Endothelial cell of umbilical vein (primary cell): Measurements from ENCODE around the gene CTSA.

ENCODE experiments used
- EZH2 ChIP-seq: IDR thresholded peaks from 2 replicates; pipeline ENCODE4 v1.6.1; 2012; ENCODE audit warnings: borderline replicate concordance, low read depth, mild to moderate bottlenecking, moderate library complexity, low read length, inconsistent platforms; ENCODE audit not compliant: severe bottlenecking
- FOS ChIP-seq: IDR thresholded peaks from 2 replicates; pipeline ENCODE4 v1.6.1; 2011; ENCODE audit warnings: mild to moderate bottlenecking, low read length, moderate library complexity, borderline replicate concordance; ENCODE audit not compliant: insufficient read depth
- GATA2 ChIP-seq: IDR thresholded peaks from 2 replicates; pipeline ENCODE4 v1.7.0; 2011; ENCODE audit warnings: low read depth, mild to moderate bottlenecking, moderate library complexity, mixed read lengths, low read length; ENCODE audit not compliant: insufficient read length, insufficient read depth
- JUN ChIP-seq: IDR thresholded peaks from 2 replicates; pipeline ENCODE4 v1.6.1; 2011; ENCODE audit warnings: borderline replicate concordance, low read depth; ENCODE audit not compliant: insufficient read length, insufficient read depth
- MYC ChIP-seq: IDR thresholded peaks from one replicate; pipeline ENCODE4 v1.6.1; 2011; ENCODE audit warnings: mild to moderate bottlenecking, low read depth, low read length
- POLR2A ChIP-seq: IDR thresholded peaks from 2 replicates; pipeline ENCODE4 v1.6.1; 2012; ENCODE audit warnings: low read depth, mild to moderate bottlenecking, control low read depth, low read length
- POLR2AphosphoS5 ChIP-seq: IDR thresholded peaks from 2 replicates; pipeline ENCODE4 v1.6.1; 2012; ENCODE audit warnings: low read depth, mild to moderate bottlenecking, control low read depth, low read length, moderate library complexity; ENCODE audit not compliant: insufficient read depth
- TF ChIP-seq, protein P1 (sequence below), 2 donors: IDR thresholded peaks; 1 replicate in 1 of 2; 2 replicates in 1 of 2; pipeline ENCODE4 v1.5.1; 2011; ENCODE audit warnings: low read length in 2 of 2, mild to moderate bottlenecking in 2 of 2, moderate library complexity in 2 of 2, control low read depth in 1 of 2, inconsistent platforms in 1 of 2, low read depth in 1 of 2; ENCODE audit not compliant: insufficient read depth in 1 of 2; ENCODE audit errors: extremely low read depth in 1 of 2
- TF ChIP-seq, protein P2 (sequence below): IDR thresholded peaks from 2 replicates; pipeline ENCODE4 v1.6.1; 2011; ENCODE audit not compliant: insufficient read depth, insufficient read length

DNA sequence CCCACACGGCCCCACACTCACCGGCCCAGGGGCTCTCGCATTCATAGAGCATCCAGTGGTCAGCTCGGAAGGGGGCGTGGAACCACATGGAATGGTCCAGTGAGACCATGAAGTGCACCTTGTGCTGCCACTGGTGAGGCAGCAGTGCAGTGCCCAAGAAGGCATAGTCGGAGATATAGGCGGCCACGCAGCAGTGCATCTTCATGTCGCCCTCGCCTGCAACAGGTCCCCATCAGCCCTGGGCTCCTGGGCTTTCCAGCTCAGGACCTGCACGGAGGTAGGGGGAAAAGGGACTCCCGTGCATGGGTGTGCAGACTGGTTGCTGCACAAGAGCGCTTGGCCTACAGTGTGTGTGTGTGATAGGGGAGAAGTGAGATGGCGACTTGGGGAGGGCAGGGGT lies 47.6 kb upstream of the CTSA start:
- TF ChIP-seq MYC (no peak), POLR2A (no peak), EZH2 (no peak), GATA2 (no peak), JUN (no peak), POLR2AphosphoS5 (no peak), FOS (no peak)
- TF ChIP-seq, protein P1, sequence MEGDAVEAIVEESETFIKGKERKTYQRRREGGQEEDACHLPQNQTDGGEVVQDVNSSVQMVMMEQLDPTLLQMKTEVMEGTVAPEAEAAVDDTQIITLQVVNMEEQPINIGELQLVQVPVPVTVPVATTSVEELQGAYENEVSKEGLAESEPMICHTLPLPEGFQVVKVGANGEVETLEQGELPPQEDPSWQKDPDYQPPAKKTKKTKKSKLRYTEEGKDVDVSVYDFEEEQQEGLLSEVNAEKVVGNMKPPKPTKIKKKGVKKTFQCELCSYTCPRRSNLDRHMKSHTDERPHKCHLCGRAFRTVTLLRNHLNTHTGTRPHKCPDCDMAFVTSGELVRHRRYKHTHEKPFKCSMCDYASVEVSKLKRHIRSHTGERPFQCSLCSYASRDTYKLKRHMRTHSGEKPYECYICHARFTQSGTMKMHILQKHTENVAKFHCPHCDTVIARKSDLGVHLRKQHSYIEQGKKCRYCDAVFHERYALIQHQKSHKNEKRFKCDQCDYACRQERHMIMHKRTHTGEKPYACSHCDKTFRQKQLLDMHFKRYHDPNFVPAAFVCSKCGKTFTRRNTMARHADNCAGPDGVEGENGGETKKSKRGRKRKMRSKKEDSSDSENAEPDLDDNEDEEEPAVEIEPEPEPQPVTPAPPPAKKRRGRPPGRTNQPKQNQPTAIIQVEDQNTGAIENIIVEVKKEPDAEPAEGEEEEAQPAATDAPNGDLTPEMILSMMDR (IDR thresholded peaks at IDR 0.05; ENCODE audit: extremely low read depth in 1 of 2, insufficient read depth in 1 of 2, low read depth in 1 of 2, low read length in 2 of 2) = no peak
- TF ChIP-seq, protein P2, sequence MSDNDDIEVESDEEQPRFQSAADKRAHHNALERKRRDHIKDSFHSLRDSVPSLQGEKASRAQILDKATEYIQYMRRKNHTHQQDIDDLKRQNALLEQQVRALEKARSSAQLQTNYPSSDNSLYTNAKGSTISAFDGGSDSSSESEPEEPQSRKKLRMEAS = no peak
